A673 (cell line): ENCODE measurements around the gene ITPR2. TPM values are rescaled to one million over a fixed set of nuclear protein-coding genes. Genes with fewer than 3 reads are reported as not detected.

Experiments
- BruUV-seq: library from RNA; stranded (reverse); fragments of 400-500 nt; replicated peaks from 2 replicates; lab custom pipeline; 2021; lab: Mats Ljungman, UMichigan
- CTCF ChIA-PET: fragments of 300-600 bp; sonication (Branson Sonifier 250); formaldehyde crosslinking; loops from one replicate; lab custom pipeline; 2022; ENCODE audit warnings: antibody characterized with exemption; lab: Charles Lee
- POLR2A ChIA-PET: fragments of 300-600 bp; sonication (Branson Sonifier 250); formaldehyde crosslinking; loops from one replicate; lab custom pipeline; 2022; ENCODE audit warnings: antibody characterized with exemption; ENCODE audit not compliant: low non-redundant PET; lab: Charles Lee
- DNase-seq: peaks from one replicate; pipeline ENCODE4 v3.0.0-alpha.2; 2015; ENCODE audit warnings: low spot score
- H3K27ac ChIP-seq: fragments of 200-600 bp; sonication (generic); 2 replicates; pipeline ENCODE4 v1.5.1; 2016; ENCODE audit warnings: mixed run types, low read depth, mild to moderate bottlenecking, mixed read lengths, antibody characterized with exemption, low read length; ENCODE audit not compliant: poor library complexity, severe bottlenecking
- H3K27me3 ChIP-seq: fragments of 200-600 bp; sonication (generic); replicated peaks from 2 replicates; pipeline ENCODE4 v1.6.1; 2017; ENCODE audit warnings: mixed run types, low read depth, mild to moderate bottlenecking, mixed read lengths, antibody characterized with exemption, low read length; ENCODE audit not compliant: insufficient read depth, poor library complexity
- H3K36me3 ChIP-seq: fragments of 200-600 bp; sonication (generic); 2 replicates; pipeline ENCODE4 v1.6.1; 2016; ENCODE audit warnings: mixed run types, mild to moderate bottlenecking, mixed read lengths, antibody characterized with exemption, low read length; ENCODE audit not compliant: insufficient read depth, poor library complexity, severe bottlenecking
- H3K4me1 ChIP-seq: fragments of 200-600 bp; sonication (generic); 2 replicates; pipeline ENCODE4 v1.6.1; 2017; ENCODE audit warnings: mixed run types, mild to moderate bottlenecking, mixed read lengths, antibody characterized with exemption, low read length; ENCODE audit not compliant: insufficient read depth, poor library complexity, severe bottlenecking
- H3K4me3 ChIP-seq: fragments of 200-600 bp; sonication (generic); 2 replicates; pipeline ENCODE4 v1.5.1; 2016; ENCODE audit warnings: low read depth, mixed run types, mild to moderate bottlenecking, mixed read lengths, low read length; ENCODE audit not compliant: poor library complexity, severe bottlenecking
- H3K9me3 ChIP-seq: fragments of 200-600 bp; sonication (generic); 2 replicates; pipeline ENCODE4 v1.6.1; 2016; ENCODE audit warnings: mixed run types, low read depth, mild to moderate bottlenecking, mixed read lengths, antibody characterized with exemption, low read length; ENCODE audit not compliant: poor library complexity, severe bottlenecking
- CTCF ChIP-seq: fragments of 300-800, 200-600 bp; sonication (generic); conservative IDR thresholded peaks from 2 replicates; pipeline ENCODE4 v1.5.1; 2017; ENCODE audit warnings: low read depth, mild to moderate bottlenecking, antibody characterized with exemption, low read length, moderate library complexity, mixed read lengths
- EZH2 ChIP-seq: fragments of 200-600 bp; sonication (generic); IDR thresholded peaks from 2 replicates; pipeline ENCODE4 v1.6.1; 2017; ENCODE audit warnings: borderline replicate concordance, low read depth, mild to moderate bottlenecking, mixed read lengths, antibody characterized with exemption, low read length; ENCODE audit not compliant: poor library complexity, severe bottlenecking
- intact Hi-C: fragments of 100-400 bp; cut with micrococcal nuclease; formaldehyde crosslinking; loops from one replicate; pipeline ENCODE4 v1.10.0; 2022; ENCODE audit not compliant: unreplicated experiment
- total RNA-seq: library from RNA; stranded (reverse); gene quantifications from 2 replicates; pipeline ENCODE4 v1.2.3, GENCODE V29; 2021

Gene ITPR2
- total RNA-seq, 1 experiment from 2014 or later = 22.6 TPM

GRCh38 chr12:26361964-26362363 lies 471.0 kb downstream of the ITPR2 start:
- H3K4me1 ChIP-seq = no peaks in the 10 kb centered on the region
- TF ChIP-seq CTCF (no peak), EZH2 (no peak)
- no peak for DNase-seq
- ChIA-PET CTCF (no interaction called here), POLR2A (no interaction called here)
- H3K27me3 ChIP-seq = no peaks in the 10 kb centered on the region
- no TSS peak for BruUV-seq
- H3K4me3 ChIP-seq = no peak overlapping the region
- no peaks in the 10 kb centered on the region for H3K9me3 ChIP-seq
- H3K36me3 ChIP-seq = no peaks in the 10 kb centered on the region
- intact Hi-C loops = no loop called here
- no peak overlapping the region for H3K27ac ChIP-seq

- POLR2A ChIA-PET = no interaction called here
These were observed 472.9 kb downstream of the ITPR2 start for GRCh38 chr12:26360062-26360461.

GRCh38 chr12:26359576-26359975 lies 473.4 kb downstream of the ITPR2 start:
- H3K27ac ChIP-seq = no peak overlapping the region
- CTCF ChIA-PET = interaction anchor here (0.6 kb wide), 1 partner anchor 281 kb away, joined by 4 read pairs; no protein-coding TSS in a partner anchor

More at GRCh38 chr12:26360062-26360461, 472.9 kb downstream of the ITPR2 start:
- Histone ChIP-seq H3K4me3 (no peak overlapping the region), H3K27me3 (no peaks in the 10 kb centered on the region), H3K27ac (no peak overlapping the region), H3K36me3 (no peaks in the 10 kb centered on the region), H3K9me3 (no peaks in the 10 kb centered on the region), H3K4me1 (no peaks in the 10 kb centered on the region)
- CTCF ChIA-PET = no interaction called here
- BruUV-seq = no TSS peak
- TF ChIP-seq EZH2 (no peak), CTCF (no peak)
- intact Hi-C loops = no loop called here
- no peak for DNase-seq

More at GRCh38 chr12:26359576-26359975, 473.4 kb downstream of the ITPR2 start:
- POLR2A ChIA-PET = no interaction called here
- no TSS peak for BruUV-seq
- no peaks in the 10 kb centered on the region for H3K4me1 ChIP-seq
- intact Hi-C loops = no loop called here
- no peaks in the 10 kb centered on the region for H3K9me3 ChIP-seq
- TF ChIP-seq CTCF (no peak), EZH2 (no peak)
- no peak for DNase-seq
- H3K4me3 ChIP-seq = no peak overlapping the region
- H3K27me3 ChIP-seq = no peaks in the 10 kb centered on the region
- H3K36me3 ChIP-seq = no peaks in the 10 kb centered on the region
